Muscle layer of duodenum (tissue), 2 donors: Measurements from ENCODE around the gene SUSD3.

ENCODE experiments used
- H3K27ac ChIP-seq: one replicate; pipeline ENCODE4 v1.7.0; 2013; ENCODE audit warnings: mild to moderate bottlenecking, low read length
- H3K27me3 ChIP-seq: one replicate; pipeline ENCODE4 v1.7.0; 2013; ENCODE audit warnings: low read depth, mild to moderate bottlenecking, control low read depth, low read length
- H3K36me3 ChIP-seq, 2 donors: one replicate each; pipeline ENCODE4 v1.7.0; 2013; ENCODE audit warnings: low read length in 2 of 2, control low read depth in 1 of 2, mild to moderate bottlenecking in 1 of 2; ENCODE audit not compliant: insufficient read depth in 2 of 2, control insufficient read depth in 1 of 2
- H3K4me1 ChIP-seq, 2 donors: one replicate each; pipeline ENCODE4 v1.7.0; 2013; ENCODE audit warnings: low read length in 2 of 2, mild to moderate bottlenecking in 2 of 2, control low read depth in 1 of 2, moderate library complexity in 1 of 2; ENCODE audit not compliant: insufficient read depth in 2 of 2, control insufficient read depth in 1 of 2
- H3K4me3 ChIP-seq, 2 donors: one replicate each; pipeline ENCODE4 v1.7.0; 2013; ENCODE audit warnings: low read length in 2 of 2, low read depth in 1 of 2, mild to moderate bottlenecking in 1 of 2
- H3K9me3 ChIP-seq, 2 donors: one replicate each; pipeline ENCODE4 v1.7.0; 2013; ENCODE audit warnings: low read length in 2 of 2, control low read depth in 1 of 2, mild to moderate bottlenecking in 1 of 2; ENCODE audit not compliant: control insufficient read depth in 1 of 2
- donor health status: healthy.

SUSD3 gene

GRCh38 chr9:93030642-93031628 is 27.6 kb upstream of the SUSD3 start:
- Histone ChIP-seq H3K9me3 (no peaks in the 10 kb centered on the region), H3K36me3 (no peaks in the 10 kb centered on the region), H3K4me3 (no peak overlapping the region), H3K27me3 (no peaks in the 10 kb centered on the region), H3K27ac (no peak overlapping the region), H3K4me1 (peaks cover 0 to 5% of the 10 kb centered on the region in 2 donors)

- Histone ChIP-seq H3K27ac (no peak overlapping the region), H3K9me3 (no peaks in the 10 kb centered on the region), H3K27me3 (no peaks in the 10 kb centered on the region), H3K4me1 (peaks cover 0 to 5% of the 10 kb centered on the region in 2 donors), H3K36me3 (no peaks in the 10 kb centered on the region), H3K4me3 (no peak overlapping the region)
Measured at GRCh38 chr9:93031629-93032430, 26.7 kb upstream of the SUSD3 start.

GRCh38 chr9:93032545-93032944 is 26.0 kb upstream of the SUSD3 start:
- peaks cover 0 to 5% of the 10 kb centered on the region in 2 donors for H3K4me1 ChIP-seq
- H3K4me3 ChIP-seq, result no peak overlapping the region
- H3K27ac ChIP-seq, result no peak overlapping the region
- no peaks in the 10 kb centered on the region for H3K36me3 ChIP-seq
- H3K9me3 ChIP-seq, result no peaks in the 10 kb centered on the region
- H3K27me3 ChIP-seq, result no peaks in the 10 kb centered on the region

- no peak overlapping the region for H3K27ac ChIP-seq
- H3K36me3 ChIP-seq, result no peaks in the 10 kb centered on the region
- no peaks in the 10 kb centered on the region for H3K9me3 ChIP-seq
- H3K4me3 ChIP-seq, result no peak overlapping the region
- H3K4me1 ChIP-seq, result peaks cover 0 to 9% of the 10 kb centered on the region in 2 donors
- H3K27me3 ChIP-seq, result no peaks in the 10 kb centered on the region
Measured at GRCh38 chr9:93033531-93033930, 25.0 kb upstream of the SUSD3 start.

- no peak overlapping the region for H3K4me3 ChIP-seq
- H3K36me3 ChIP-seq, result no peaks in the 10 kb centered on the region
- H3K9me3 ChIP-seq, result no peaks in the 10 kb centered on the region
- no peaks in the 10 kb centered on the region for H3K27me3 ChIP-seq
- H3K4me1 ChIP-seq, result peaks cover 0 to 9% of the 10 kb centered on the region in 2 donors
- H3K27ac ChIP-seq, result no peak overlapping the region
Measured at GRCh38 chr9:93035106-93035660, 23.3 kb upstream of the SUSD3 start.

- Histone ChIP-seq H3K9me3 (no peaks in the 10 kb centered on the region), H3K27me3 (no peaks in the 10 kb centered on the region), H3K4me1 (peaks cover 0 to 9% of the 10 kb centered on the region in 2 donors), H3K27ac (no peak overlapping the region), H3K4me3 (no peak overlapping the region), H3K36me3 (no peaks in the 10 kb centered on the region)
Measured at GRCh38 chr9:93035821-93036351, 22.6 kb upstream of the SUSD3 start.

GRCh38 chr9:93036887-93037475 is 21.5 kb upstream of the SUSD3 start:
- H3K4me1 ChIP-seq, result peaks cover 0 to 4% of the 10 kb centered on the region in 2 donors
- no peaks in the 10 kb centered on the region for H3K36me3 ChIP-seq
- H3K27ac ChIP-seq, result no peak overlapping the region
- no peak overlapping the region for H3K4me3 ChIP-seq
- H3K27me3 ChIP-seq, result no peaks in the 10 kb centered on the region
- H3K9me3 ChIP-seq, result no peaks in the 10 kb centered on the region

- no peak overlapping the region for H3K27ac ChIP-seq
Measured at GRCh38 chr9:93037476-93037971, 21.0 kb upstream of the SUSD3 start.

GRCh38 chr9:93038918-93039317 is 19.6 kb upstream of the SUSD3 start:
- Histone ChIP-seq H3K4me3 (no peak overlapping the region), H3K9me3 (no peaks in the 10 kb centered on the region), H3K36me3 (no peaks in the 10 kb centered on the region), H3K27ac (no peak overlapping the region), H3K27me3 (no peaks in the 10 kb centered on the region), H3K4me1 (peaks cover 0 to 4% of the 10 kb centered on the region in 2 donors)

More at GRCh38 chr9:93037476-93037971, 21.0 kb upstream of the SUSD3 start:
- no peaks in the 10 kb centered on the region for H3K27me3 ChIP-seq
- H3K9me3 ChIP-seq, result no peaks in the 10 kb centered on the region
- peaks cover 0 to 4% of the 10 kb centered on the region in 2 donors for H3K4me1 ChIP-seq
- no peak overlapping the region for H3K4me3 ChIP-seq
- no peaks in the 10 kb centered on the region for H3K36me3 ChIP-seq

GRCh38 chr9:93039456-93039855 is 19.0 kb upstream of the SUSD3 start:
- Histone ChIP-seq H3K9me3 (no peaks in the 10 kb centered on the region), H3K27me3 (no peaks in the 10 kb centered on the region), H3K4me1 (peaks cover 0 to 4% of the 10 kb centered on the region in 2 donors), H3K27ac (no peak overlapping the region), H3K4me3 (no peak overlapping the region), H3K36me3 (no peaks in the 10 kb centered on the region)
